Tibial artery (tissue), 4 donors: ENCODE results near the gene CDC42BPG.

Experiments used
- DNase-seq, 2 donors: peaks; one replicate each; pipeline ENCODE4 v3.0.0-alpha.2; 2019
- H3K27ac ChIP-seq, 2 donors: fragments of 200-600 bp; sonication (generic) in 1 of 2; 1 replicate in 1 of 2; 2 replicates in 1 of 2; pipeline ENCODE4 v1.5.1; 2018 to 2019; ENCODE audit warnings: mild to moderate bottlenecking in 1 of 2
- H3K27me3 ChIP-seq, 2 donors: fragments of 200-600 bp; sonication (generic) in 1 of 2; one replicate each; pipeline versions ENCODE4 v1.5.1 to v1.6.0; 2016 to 2019
- H3K36me3 ChIP-seq, 3 donors: fragments of 200-600 bp; sonication (generic) in 2 of 3; one replicate each; pipeline ENCODE4 v1.5.1; 2016 to 2019; ENCODE audit warnings: mild to moderate bottlenecking in 2 of 3
- H3K4me1 ChIP-seq, 4 donors: fragments of 200-600 bp; sonication (generic) in 2 of 4; 1 replicate in 3 of 4; 2 replicates in 1 of 4; pipeline ENCODE4 v1.5.1; 2016 to 2019
- H3K4me3 ChIP-seq, 2 donors: fragments of 200-600 bp; sonication (generic) in 1 of 2; 1 replicate in 1 of 2; 2 replicates in 1 of 2; pipeline ENCODE4 v1.5.1; 2018 to 2019; ENCODE audit warnings: mild to moderate bottlenecking in 2 of 2
- H3K9me3 ChIP-seq, 3 donors: fragments of 200-600 bp; sonication (generic) in 1 of 3; one replicate each; pipeline ENCODE4 v1.5.1; 2016 to 2019
- intact Hi-C: fragments of 100-400 bp; cut with DNase I; formaldehyde crosslinking; loops from one replicate; pipeline ENCODE4 v1.15.0; 2023; ENCODE audit warnings: low total_unique reads
- TF ChIP-seq, protein P1 (sequence below), 2 experiments: fragments of 200-600 bp in 1 of 2; fragments of 450-650 bp in 1 of 2; IDR thresholded peaks; one replicate each; pipeline ENCODE4 v1.5.1; 2017 to 2019; ENCODE audit warnings: antibody characterized with exemption in 2 of 2, mild to moderate bottlenecking in 1 of 2, moderate library complexity in 1 of 2

Gene CDC42BPG

DNA sequence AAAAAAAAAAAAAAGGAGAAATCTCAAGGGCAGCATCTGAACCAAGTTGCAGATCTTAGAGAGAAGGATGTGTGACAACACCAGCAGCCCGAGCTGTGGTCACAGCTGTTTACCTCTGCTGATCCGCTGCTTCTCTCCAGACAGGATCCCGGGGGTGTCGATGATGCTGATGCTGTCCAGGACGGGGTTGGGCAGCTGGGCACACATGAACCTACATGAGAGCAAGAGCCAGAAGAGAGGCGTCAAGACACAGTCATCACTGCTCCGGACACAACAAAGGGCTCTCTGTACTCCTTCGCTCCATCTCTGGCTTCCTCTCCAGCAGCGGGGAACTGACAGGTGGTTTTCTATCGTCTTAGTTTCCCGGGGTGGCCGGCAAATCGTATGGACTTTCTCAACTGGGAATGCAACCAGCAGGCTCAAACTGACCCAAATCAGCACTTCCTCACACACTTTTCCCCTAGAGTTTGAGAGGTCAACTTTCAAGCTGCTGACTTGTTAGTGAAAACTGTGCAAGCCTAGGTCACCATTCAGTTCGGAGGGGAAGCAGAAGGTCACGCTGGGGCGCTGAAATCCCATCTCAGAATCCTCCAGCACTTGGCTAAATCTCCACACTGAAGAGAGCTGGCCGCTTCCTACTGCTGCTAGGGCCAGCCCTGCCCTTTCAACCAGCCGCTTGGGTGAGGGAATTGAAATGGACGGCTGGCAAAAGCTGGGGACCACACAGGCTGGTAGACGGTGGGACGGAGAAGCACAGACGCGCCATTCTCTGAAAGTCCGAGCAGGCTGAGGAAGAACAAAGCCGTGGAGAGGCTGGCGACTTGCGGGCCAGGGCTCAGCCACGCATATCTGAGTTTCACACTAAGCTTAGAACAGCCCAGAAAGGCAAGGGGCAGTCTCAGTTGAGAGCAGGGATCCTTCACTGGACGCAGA, 30.1 kb upstream of the CDC42BPG start:
- peak overlapping the region; percentile 66 to 71 for H3K4me3 ChIP-seq

DNA sequence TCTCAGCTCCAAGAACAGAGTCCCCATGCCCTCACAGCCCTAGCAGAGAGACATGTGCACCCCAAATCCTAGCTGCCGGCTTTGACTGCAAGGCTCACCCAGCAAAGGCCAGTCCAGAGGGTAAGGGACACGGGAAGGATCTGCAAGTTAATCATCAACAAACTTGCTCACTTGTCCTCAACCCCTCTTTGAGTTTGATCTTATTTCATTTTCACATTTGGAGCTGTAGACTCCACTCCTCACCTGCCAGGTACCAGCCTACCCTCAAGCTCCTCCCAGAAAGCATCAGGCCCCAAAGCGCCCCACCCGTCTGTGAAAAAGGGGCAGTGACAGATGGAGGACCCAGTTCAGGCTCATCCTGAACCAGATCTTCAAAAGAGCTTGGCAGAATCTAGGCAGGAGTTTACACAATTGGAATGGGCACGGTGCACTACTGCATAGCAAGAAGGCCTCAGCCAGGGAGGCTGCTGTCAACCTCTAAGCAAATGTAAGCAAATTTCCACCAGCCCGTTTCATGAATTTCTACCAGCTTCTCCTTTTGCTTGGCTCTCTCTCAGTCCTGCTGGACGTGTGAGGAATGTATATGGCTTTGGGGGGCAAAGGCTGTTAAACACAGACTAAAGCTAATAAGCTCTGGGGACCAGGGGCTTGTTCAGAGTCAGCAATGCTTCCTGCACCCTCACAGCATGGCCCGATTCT, 28.5 kb upstream of the CDC42BPG start:
- no peaks in the 10 kb centered on the region for H3K27me3 ChIP-seq
- no peak overlapping the region for H3K4me3 ChIP-seq
- TF ChIP-seq, protein P1, sequence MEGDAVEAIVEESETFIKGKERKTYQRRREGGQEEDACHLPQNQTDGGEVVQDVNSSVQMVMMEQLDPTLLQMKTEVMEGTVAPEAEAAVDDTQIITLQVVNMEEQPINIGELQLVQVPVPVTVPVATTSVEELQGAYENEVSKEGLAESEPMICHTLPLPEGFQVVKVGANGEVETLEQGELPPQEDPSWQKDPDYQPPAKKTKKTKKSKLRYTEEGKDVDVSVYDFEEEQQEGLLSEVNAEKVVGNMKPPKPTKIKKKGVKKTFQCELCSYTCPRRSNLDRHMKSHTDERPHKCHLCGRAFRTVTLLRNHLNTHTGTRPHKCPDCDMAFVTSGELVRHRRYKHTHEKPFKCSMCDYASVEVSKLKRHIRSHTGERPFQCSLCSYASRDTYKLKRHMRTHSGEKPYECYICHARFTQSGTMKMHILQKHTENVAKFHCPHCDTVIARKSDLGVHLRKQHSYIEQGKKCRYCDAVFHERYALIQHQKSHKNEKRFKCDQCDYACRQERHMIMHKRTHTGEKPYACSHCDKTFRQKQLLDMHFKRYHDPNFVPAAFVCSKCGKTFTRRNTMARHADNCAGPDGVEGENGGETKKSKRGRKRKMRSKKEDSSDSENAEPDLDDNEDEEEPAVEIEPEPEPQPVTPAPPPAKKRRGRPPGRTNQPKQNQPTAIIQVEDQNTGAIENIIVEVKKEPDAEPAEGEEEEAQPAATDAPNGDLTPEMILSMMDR (IDR thresholded peaks at IDR 0.05): no peak
- intact Hi-C loops: no loop called here
- H3K27ac ChIP-seq: peak overlapping the region; percentile 91 to 97
- peaks cover 13 to 47% (median 26%) of the 10 kb centered on the region in 3 donors for H3K36me3 ChIP-seq
- no peak for DNase-seq
- peaks cover 9 to 91% (median 84%) of the 10 kb centered on the region in 4 donors for H3K4me1 ChIP-seq
- H3K9me3 ChIP-seq: no peaks in the 10 kb centered on the region

More for the DNA sequence above, 30.1 kb upstream of the CDC42BPG start:
- no peaks in the 10 kb centered on the region for H3K9me3 ChIP-seq
- intact Hi-C loops: no loop called here
- TF ChIP-seq, protein P1 (IDR thresholded peaks at IDR 0.05): no peak
- peaks cover 5 to 81% (median 72%) of the 10 kb centered on the region in 4 donors for H3K4me1 ChIP-seq
- H3K27ac ChIP-seq: peak overlapping the region; percentile 81 to 97
- no peaks in the 10 kb centered on the region for H3K27me3 ChIP-seq
- no peak for DNase-seq
- peaks cover 13 to 42% (median 26%) of the 10 kb centered on the region in 3 donors for H3K36me3 ChIP-seq

DNA sequence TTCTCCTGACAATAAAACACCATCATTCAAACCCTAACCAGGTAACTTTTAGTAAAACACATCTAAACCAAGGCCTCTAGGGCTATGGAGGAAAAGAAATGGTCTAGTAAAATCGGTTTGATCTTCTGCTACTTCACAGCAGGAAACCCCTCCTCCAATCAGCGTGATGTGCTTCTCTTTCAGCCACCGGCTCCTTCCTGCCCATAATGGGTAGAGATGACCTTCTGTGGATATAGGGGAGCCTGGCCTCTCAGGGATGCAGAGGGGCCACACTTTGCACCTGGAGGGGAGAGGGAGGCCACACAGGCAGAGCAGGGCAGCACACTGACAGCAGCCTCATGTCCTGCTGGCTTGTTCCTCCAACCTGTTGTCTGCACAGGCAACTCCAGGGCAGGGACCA, 27.0 kb upstream of the CDC42BPG start:
- Histone ChIP-seq H3K27me3 (no peaks in the 10 kb centered on the region), H3K4me3 (peak overlapping the region in 1 of 2 donors; percentile 24), H3K27ac (peak overlapping the region; percentile 91 to 97), H3K9me3 (no peaks in the 10 kb centered on the region), H3K36me3 (peaks cover 13 to 50% (median 26%) of the 10 kb centered on the region in 3 donors), H3K4me1 (peaks cover 9 to 100% (median 93%) of the 10 kb centered on the region in 4 donors)
- TF ChIP-seq, protein P1 (IDR thresholded peaks at IDR 0.05): no peak
- DNase-seq: no peak
- intact Hi-C loops: no loop called here

DNA sequence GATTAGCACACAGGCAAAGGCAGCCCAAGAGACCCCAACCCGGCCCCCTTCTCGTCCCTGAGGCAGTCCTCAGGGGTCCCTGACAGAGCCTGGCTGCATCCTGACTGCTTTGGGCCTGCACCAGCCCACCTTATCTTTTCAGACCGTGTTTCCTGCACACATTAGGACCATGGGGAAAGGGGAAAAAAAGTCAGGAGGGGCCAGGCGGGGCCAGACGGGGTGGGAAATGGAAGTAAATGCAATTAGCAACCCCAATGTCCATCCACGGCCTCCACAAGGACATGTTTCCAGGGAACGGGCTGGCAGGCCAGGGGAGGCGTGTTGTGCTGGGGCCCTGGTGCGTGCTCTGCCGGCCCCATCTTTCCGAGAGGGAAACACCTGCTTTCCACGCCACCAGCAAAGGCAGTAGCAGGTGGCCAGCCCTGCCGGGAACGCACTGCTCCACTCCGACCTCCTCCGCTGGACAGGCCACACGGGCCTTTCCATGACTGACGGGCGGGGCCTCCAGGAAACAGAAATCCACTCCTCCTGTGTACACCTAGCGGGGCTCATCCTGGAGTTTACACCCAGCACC, 26.5 kb upstream of the CDC42BPG start:
- no peak for DNase-seq
- intact Hi-C loops: no loop called here
- H3K27ac ChIP-seq: peak overlapping the region; percentile 91 to 97
- peak overlapping the region; percentile 23 to 24 for H3K4me3 ChIP-seq
- H3K27me3 ChIP-seq: no peaks in the 10 kb centered on the region
- H3K36me3 ChIP-seq: peaks cover 13 to 50% (median 26%) of the 10 kb centered on the region in 3 donors
- H3K9me3 ChIP-seq: no peaks in the 10 kb centered on the region
- peaks cover 9 to 100% (median 93%) of the 10 kb centered on the region in 4 donors for H3K4me1 ChIP-seq
- TF ChIP-seq, protein P1 (IDR thresholded peaks at IDR 0.05): no peak

DNA sequence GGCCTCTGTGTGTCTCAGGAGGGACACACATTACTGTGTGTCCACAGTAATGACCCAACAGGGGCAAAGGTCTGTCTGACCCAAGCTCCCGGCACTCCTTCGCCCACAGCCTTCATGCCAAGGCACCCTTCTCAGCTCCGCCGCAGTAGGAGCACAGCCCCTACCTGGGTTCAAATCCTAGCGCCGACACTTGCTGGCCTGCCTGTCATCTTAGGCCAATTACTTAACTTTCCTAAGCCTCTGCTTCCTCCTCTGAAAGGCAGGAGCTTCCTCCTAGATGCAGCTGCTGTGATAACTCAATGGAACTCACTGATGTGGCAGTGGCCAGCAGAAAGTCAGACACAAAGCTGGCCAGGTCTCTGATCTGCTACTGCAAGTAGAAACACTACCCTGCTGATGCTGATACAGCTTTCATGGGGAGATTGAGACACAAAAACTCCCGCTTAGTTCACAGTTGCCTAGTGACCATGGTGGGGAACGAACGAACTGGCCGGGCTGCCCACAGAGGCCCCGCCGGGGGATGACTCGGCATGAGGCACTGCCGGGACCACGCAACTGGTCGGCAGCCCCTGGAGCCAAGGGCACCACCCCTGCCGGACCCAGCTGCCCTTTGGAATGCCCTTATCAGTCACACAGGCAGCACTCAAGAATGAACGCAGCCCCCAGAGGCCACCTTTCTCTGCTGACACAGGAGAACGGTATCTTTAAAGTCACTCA, 25.9 kb upstream of the CDC42BPG start:
- peak overlapping the region; percentile 91 to 97 for H3K27ac ChIP-seq
- no peaks in the 10 kb centered on the region for H3K27me3 ChIP-seq
- DNase-seq: peak; percentile 66 to 87
- TF ChIP-seq, protein P1 (IDR thresholded peaks at IDR 0.05): no peak
- peaks cover 9 to 100% (median 93%) of the 10 kb centered on the region in 4 donors for H3K4me1 ChIP-seq
- peaks cover 13 to 50% (median 26%) of the 10 kb centered on the region in 3 donors for H3K36me3 ChIP-seq
- intact Hi-C loops: no loop called here
- H3K9me3 ChIP-seq: no peaks in the 10 kb centered on the region
- peak overlapping the region; percentile 23 to 24 for H3K4me3 ChIP-seq
